ENCODE data around the gene ZFAND4. TPM values are rescaled to one million over a fixed set of nuclear protein-coding genes. Genes with fewer than 3 reads are reported as not detected.
A peak's percentile ranks its signal among the peaks of the same experiment; 100 is the strongest.
"Not testable (repeated sequence)": the region's sequence is repeated elsewhere in the genome, so short reads cannot be mapped to it uniquely, and the experiment has no call there.

ZFAND4 gene
- 4.8 TPM for polyA plus RNA-seq (2012; ENCODE audit: insufficient read depth, insufficient read length, low read depth)

DNA sequence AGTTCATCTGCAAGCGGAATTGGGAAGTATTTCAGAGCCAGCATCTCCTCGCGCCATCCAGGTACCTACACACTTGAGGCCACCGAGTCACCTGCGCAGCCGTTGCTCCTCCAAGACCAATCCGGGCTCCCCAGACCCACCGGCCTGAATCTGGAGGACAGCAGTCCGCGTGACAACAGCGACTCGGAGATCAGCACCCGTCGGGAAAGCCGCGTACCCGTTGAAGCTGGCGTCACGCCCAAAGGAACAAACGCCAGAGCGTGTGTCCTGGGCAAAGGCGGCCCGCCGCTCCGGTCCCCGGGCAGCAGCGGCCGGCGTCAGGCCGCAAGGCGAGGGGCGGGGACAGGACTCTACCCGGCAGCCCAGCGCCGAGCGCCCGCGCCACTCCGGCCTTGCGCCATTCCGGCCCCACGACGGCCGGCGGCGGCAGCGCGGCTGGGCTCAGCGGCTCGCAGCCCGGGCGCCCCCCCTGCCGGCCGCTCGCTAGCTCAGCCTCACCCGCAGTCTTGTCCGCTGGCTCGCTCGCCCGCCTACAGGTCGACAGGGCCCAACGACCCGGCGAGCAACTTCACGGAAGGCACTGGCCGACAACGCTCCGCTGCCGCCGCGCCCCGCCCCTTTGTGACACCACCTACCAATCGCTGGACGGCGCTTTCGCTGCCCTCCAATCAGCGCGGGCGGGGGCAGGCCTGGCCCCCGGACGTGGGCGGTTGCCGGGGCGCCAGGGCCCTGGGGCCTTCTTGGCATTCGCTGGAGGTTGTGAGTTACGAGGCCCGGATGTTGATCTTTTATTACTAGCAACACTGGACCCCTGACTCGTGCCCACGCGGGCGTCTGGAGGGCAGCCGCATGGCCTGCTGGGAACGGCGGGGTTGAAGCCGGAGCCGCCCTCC is at the start of gene ZFAND4:
TSS of gene ZFAND4 (minus strand) at position 592 of the 893 bp plus-strand sequence. CDS start 9,047 bp downstream, outside the sequence.
- TF ChIP-seq, protein P1, sequence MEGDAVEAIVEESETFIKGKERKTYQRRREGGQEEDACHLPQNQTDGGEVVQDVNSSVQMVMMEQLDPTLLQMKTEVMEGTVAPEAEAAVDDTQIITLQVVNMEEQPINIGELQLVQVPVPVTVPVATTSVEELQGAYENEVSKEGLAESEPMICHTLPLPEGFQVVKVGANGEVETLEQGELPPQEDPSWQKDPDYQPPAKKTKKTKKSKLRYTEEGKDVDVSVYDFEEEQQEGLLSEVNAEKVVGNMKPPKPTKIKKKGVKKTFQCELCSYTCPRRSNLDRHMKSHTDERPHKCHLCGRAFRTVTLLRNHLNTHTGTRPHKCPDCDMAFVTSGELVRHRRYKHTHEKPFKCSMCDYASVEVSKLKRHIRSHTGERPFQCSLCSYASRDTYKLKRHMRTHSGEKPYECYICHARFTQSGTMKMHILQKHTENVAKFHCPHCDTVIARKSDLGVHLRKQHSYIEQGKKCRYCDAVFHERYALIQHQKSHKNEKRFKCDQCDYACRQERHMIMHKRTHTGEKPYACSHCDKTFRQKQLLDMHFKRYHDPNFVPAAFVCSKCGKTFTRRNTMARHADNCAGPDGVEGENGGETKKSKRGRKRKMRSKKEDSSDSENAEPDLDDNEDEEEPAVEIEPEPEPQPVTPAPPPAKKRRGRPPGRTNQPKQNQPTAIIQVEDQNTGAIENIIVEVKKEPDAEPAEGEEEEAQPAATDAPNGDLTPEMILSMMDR (IDR thresholded peaks at IDR 0.05; ENCODE audit: low read depth, low read length) = peak; percentile 36

DNA sequence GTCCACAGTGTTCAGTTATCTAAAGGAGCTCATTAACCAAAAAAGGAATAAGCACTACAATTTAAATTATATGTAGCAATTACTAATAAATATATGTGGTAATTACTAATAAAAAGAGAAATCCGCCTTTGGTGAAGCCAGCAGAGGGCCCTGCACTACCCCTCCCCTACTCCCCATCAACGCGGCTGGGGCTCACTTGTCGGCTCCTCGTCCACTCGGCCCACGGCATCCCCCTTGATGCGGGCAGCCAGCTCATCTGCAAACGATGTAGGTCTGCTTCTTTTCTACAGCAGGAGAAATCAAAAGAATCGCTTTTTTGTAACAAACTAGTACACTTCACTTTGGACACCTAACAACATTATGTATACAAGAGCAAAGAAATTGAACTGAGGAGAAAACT is 48.9 kb upstream of the ZFAND4 start:
- H3K4me3 ChIP-seq (ENCODE audit: low read depth, low read length); DNase-seq; H3K4me1 ChIP-seq; H3K9me3 ChIP-seq; H3K36me3 ChIP-seq: not testable (repeated sequence)
- H3K27me3 ChIP-seq = peaks cover 37% of the 10 kb centered on the region

More for the DNA sequence above, at the start of gene ZFAND4:
- H3K9me3 ChIP-seq = no peaks in the 10 kb centered on the region
- H3K36me3 ChIP-seq = no peaks in the 10 kb centered on the region
- no peaks in the 10 kb centered on the region for H3K27me3 ChIP-seq
- no peaks in the 10 kb centered on the region for H3K4me1 ChIP-seq
- H3K4me3 ChIP-seq (ENCODE audit: low read depth, low read length) = peak within 1 kb of the TSS; percentile 90
- DNase-seq = peak; percentile 98

DNA sequence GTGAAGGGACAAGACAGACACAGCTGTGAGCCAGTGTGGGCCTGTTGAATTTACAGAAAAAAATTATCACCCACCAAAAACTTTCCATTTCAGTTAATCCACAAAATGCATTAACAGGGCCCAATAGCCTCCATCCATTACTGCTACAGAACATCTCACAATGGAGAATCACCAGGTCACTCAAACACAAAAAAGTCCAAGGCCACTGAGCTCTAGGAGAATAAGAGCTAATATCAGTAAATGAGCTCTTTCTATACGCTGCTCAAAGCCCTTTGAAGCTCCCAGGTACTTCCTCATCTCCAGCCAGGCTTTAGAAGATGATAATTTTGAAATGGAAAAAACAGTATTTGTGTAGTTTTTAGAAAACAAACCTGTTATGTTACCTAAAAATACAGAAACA is 45.1 kb upstream of the ZFAND4 start:
- not testable (repeated sequence) for H3K4me3 ChIP-seq (ENCODE audit: low read depth, low read length); H3K9me3 ChIP-seq; H3K4me1 ChIP-seq; H3K36me3 ChIP-seq; DNase-seq
- H3K27me3 ChIP-seq = peaks cover 40% of the 10 kb centered on the region

DNA sequence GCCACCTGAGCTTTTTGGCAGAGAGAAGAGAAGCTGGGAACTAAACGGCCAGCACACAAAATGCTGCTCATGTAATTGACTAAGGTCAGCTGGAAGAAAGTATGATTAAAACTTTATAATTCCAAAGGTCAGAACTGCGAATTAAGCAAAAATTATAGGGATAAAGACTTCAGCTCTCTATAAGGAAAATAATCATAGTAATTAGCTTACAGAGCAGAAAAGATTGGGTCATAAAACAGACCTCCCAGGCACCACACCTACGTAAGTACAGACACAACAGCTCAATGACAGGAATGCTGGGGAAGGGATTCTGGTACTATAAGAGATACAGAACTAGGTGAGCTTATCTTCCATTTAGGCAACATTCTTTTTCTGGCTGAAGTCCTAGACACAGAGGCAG is 44.5 kb upstream of the ZFAND4 start:
- not testable (repeated sequence) for H3K4me3 ChIP-seq (ENCODE audit: low read depth, low read length); H3K36me3 ChIP-seq; H3K9me3 ChIP-seq; H3K4me1 ChIP-seq; DNase-seq
- H3K27me3 ChIP-seq = peaks cover 40% of the 10 kb centered on the region

DNA sequence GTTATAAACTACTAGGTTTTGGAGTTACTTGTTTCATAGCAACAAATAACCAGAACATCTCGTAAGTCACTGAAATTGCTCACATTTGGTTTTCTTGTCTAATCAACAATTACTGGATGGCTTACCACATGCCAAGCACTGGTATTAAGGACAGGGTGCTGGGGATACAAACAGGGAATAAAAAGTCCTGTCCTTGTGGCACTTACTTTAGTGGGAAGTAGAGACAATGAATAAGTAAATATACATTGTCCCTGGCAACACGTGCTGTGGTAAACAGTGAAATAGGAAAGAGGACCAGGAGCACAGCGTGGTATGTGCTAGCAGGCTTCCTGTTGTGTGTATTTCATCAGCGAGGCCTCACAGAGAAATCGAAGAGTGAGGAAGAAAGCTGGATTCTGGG is 38.7 kb upstream of the ZFAND4 start:
- DNase-seq; H3K27me3 ChIP-seq; H3K4me1 ChIP-seq; H3K4me3 ChIP-seq (ENCODE audit: low read depth, low read length); H3K36me3 ChIP-seq; H3K9me3 ChIP-seq: not testable (repeated sequence)

DNA sequence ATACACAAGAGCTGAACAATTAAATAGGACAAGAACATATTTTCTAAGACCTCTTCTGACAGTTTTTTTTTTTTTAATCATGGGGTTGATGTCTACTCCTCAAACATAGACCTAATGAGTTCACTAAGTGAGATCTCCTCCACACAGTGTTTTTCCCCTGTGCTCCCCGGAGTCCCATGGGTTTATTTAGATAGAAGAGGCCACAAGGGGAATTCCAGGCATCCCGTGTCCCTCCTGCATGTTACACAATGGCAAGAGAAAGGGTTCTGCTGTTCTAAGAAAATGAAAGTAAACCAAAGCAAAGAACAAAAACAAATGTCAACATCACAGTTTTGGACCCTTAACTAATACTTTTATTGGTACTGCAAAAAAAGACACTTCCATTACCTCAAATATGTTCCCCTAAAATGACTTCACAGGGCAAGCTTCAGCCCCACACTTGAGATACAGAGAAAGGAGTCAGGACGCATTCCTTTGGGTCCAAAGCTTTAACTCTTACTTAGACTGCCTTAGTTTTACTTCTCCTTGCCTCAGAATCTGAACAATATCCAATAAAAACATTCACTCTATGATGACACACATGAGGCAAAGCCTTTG is 37.7 kb upstream of the ZFAND4 start:
- DNase-seq, H3K4me1 ChIP-seq: not testable (repeated sequence)

DNA sequence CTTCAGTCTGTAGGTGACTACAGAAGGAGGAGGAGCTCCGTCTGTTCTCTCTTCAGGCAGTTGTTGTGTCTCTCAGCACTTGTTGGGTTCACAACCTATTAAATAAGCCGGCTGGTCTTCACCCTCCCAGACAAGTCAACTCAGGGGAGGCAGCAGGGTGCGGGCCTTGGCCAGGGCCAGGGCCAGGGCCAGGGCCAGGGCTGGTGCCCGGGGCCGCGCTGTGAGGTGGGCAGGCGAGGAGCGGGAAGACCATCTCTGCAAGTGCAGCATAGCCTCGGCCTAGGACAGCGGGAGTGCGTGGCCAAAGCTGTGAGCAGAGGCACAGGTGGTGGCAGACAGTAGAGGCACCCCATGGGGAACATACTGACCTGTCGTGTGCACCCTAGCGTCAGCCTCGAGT is 5.9 kb upstream of the ZFAND4 start:
- not testable (repeated sequence) for H3K27me3 ChIP-seq; DNase-seq; H3K4me1 ChIP-seq; H3K9me3 ChIP-seq; H3K4me3 ChIP-seq (ENCODE audit: low read depth, low read length); H3K36me3 ChIP-seq

More for the DNA sequence above, 37.7 kb upstream of the ZFAND4 start:
- not testable (repeated sequence) for H3K4me3 ChIP-seq (ENCODE audit: low read depth, low read length); H3K9me3 ChIP-seq; H3K27me3 ChIP-seq; H3K36me3 ChIP-seq

DNA sequence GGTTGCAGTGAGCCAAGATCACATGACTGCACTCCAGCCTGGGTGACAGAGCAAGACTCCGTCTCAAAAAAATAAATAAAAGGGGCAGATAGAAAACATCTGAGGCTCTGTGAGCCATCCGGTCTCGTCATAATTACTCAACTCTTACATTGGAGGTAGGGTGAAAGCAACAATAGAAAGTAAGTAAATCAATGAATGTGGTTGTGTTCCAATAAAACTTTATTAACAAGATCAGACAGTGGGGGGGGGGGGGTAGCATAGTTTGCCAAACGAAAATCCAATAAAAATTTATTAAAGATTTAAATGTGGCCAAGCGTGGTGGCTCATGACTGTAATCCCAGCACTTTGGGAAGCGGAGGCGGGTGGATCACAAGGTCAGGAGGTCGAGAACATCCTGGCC is 2.8 kb upstream of the ZFAND4 start:
- TF ChIP-seq, protein P1 (IDR thresholded peaks at IDR 0.05; ENCODE audit: low read depth, low read length) = no peak
- Histone ChIP-seq H3K27me3 (no peaks in the 10 kb centered on the region), H3K4me1 (no peaks in the 10 kb centered on the region), H3K9me3 (no peaks in the 10 kb centered on the region), H3K36me3 (no peaks in the 10 kb centered on the region), H3K4me3 (ENCODE audit: low read depth, low read length) (no peak overlapping the region)
- DNase-seq = no peak

DNA sequence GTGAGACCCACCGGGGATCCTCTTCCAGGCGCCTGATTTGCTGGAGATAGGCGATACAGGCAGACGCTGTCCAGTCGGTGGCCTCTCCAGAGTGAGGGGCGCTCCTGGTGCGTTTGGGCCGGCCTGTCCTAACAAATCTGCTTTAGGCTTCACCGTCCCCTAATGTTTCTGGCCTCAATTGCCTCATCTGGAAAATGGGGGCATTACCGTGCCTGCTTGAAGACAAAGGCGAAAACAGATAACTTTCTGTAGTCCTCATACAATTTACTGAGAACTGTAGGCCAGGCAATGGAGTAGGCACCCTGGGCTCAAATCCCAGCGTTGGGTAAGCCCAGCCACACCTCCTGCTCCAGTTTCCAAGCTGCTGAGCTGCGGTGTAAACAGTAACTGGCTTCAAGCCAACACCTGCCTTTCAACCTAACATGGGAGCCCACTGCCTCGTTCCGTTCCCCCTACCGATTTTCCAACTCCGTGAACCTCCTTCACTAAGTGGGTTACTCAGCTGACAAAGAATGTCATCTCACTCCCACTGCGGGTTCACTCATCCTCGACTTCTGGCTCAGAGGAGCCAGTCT is 589 bp upstream of the ZFAND4 start:
- Histone ChIP-seq H3K9me3 (no peaks in the 10 kb centered on the region), H3K27me3 (no peaks in the 10 kb centered on the region), H3K4me3 (ENCODE audit: low read depth, low read length) (peak overlapping the region; percentile 25), H3K4me1 (no peaks in the 10 kb centered on the region), H3K36me3 (no peaks in the 10 kb centered on the region)
- TF ChIP-seq, protein P1 (IDR thresholded peaks at IDR 0.05; ENCODE audit: low read depth, low read length) = no peak
- DNase-seq = no peak

DNA sequence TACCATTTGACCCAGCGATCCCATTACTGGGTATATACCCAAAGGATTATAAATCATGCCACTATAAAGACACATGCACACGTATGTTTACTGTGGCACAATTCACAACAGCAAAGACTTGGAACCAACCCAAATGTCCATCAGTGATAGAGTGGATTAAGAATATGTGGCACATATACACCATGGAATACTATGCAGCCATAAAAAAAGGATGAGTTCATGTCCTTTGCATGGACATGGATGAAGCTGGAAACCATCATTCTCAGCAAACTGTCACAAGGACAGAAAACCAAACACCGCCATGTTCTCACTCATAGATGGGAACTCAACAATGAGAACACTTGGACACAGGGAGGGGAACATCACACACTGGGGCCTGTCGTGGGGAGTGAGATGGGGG is 1.3 kb downstream of the ZFAND4 start:
- not testable (repeated sequence) for H3K36me3 ChIP-seq, DNase-seq, H3K9me3 ChIP-seq, H3K27me3 ChIP-seq, H3K4me1 ChIP-seq
- H3K4me3 ChIP-seq (ENCODE audit: low read depth, low read length) = peak overlapping the region; percentile 90

DNA sequence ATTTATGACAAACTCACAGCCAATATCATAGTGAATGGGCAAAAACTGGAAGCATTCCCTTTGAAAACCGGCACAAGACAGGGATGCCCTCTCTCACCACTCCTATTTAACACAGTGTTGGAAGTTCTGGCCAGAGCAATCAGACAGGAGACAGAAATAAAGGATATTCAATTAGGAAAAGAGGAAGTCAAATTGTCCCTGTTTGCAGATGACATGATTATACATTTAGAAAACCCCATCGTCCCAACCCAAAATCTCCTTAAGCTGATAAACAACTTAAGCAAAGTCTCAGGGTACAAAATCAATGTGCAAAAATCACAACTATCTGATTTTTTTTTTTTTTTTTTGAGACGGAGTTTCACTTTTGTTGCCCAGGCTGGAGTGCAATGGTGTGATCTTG is 2.7 kb downstream of the ZFAND4 start:
- not testable (repeated sequence) for H3K4me1 ChIP-seq; H3K9me3 ChIP-seq; H3K36me3 ChIP-seq; H3K27me3 ChIP-seq; H3K4me3 ChIP-seq (ENCODE audit: low read depth, low read length); DNase-seq

All from BE2C (cell line).